KG1 (cell line): ENCODE data around the gene FGF8.

Source experiments
- DNase-seq: peaks from one replicate; lab custom pipeline; 2025; lab: John Stamatoyannopoulos, UW

FGF8 gene

DNA sequence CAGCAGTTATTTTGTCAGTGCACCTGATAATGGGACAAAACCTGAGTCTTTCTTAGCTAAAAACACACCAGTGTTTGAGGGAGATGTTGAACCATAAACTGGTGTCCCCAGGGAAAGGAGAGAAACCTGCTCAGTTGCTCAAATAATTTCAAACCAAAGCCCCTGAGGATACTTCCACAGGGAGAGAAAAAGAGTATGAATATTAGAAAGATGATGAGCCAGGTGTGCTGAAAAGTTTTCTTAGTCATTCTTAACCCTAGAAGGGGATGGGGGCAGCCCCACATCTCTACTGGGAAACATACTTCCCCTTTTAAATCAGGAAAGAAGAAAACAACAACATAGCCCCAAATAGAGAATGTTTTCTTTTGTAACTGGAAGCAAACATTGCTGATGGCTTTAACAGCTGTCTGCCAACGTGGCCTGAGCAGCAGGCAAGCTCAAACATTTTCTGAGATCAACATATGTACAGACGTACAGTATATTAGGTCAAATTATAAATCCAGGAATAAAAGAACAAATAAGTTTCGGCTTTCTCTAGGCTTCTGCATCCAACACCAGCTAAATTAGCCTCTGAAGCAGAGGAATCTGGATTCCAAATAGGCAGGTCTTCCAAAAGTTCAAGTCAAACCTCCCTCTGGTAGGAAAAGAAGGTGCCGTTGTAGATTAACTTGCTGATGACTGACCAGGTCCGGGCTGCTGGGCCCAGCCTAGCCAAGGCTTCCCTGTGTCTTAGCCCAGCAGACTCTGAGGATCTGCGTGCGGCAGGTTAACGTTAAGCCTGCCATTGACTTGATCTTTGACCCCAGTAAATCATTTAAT is 50.4 kb downstream of the FGF8 start:
- no peak for DNase-seq

DNA sequence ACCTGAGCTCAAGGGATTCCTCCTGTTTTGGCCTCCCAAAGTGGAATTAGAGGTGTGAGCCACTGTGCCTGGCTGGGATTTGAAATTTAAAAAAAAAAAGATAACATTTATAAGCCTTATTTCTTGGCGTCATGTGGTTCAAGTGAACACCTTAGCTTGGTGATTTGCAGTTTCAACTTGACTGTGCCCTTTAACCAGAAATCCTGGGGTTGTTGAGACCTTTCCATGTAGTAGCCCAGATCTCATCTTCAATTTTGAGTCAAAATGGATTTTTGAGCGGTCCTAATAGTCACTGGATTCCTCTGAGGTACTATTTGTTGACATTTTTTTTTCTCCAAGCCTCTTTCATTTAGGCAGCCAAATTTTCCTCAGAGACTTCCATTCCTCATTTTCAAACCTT is 51.5 kb downstream of the FGF8 start:
- DNase-seq: no peak

- no peak for DNase-seq
Observed at GRCh38 chr10:101723176-101723575, 52.7 kb downstream of the FGF8 start.

- no peak for DNase-seq
Observed at GRCh38 chr10:101721806-101722205, 54.1 kb downstream of the FGF8 start.

GRCh38 chr10:101720606-101721230 is 55.2 kb downstream of the FGF8 start:
- DNase-seq: no peak
